GM20431 (cell line): ENCODE measurements around the gene AGAP1.

Experiments used
- in situ Hi-C: fragments of 300-500 bp; cut with MseI, MboI; formaldehyde crosslinking; loops from one replicate; pipeline ENCODE4 v1.15.0; 2020; ENCODE audit warnings: low sequenced_read_pairs; ENCODE audit not compliant: unreplicated experiment

Gene AGAP1

GRCh38 chr2:235640926-235641723, 147.3 kb downstream of the AGAP1 start:
- in situ Hi-C loops, result no loop called here

GRCh38 chr2:235641956-235642355, 148.1 kb downstream of the AGAP1 start:
- in situ Hi-C loops, result no loop called here

- in situ Hi-C loops, result no loop called here
Measured at GRCh38 chr2:235642446-235643098, 148.7 kb downstream of the AGAP1 start.

- in situ Hi-C loops, result no loop called here
Measured at GRCh38 chr2:235643680-235644511, 150.1 kb downstream of the AGAP1 start.

GRCh38 chr2:235647264-235647663, 153.4 kb downstream of the AGAP1 start:
- in situ Hi-C loops, result no loop called here

GRCh38 chr2:235647877-235648276, 154.0 kb downstream of the AGAP1 start:
- in situ Hi-C loops, result no loop called here

- in situ Hi-C loops, result no loop called here
Measured at GRCh38 chr2:235649418-235649817, 155.6 kb downstream of the AGAP1 start.

- in situ Hi-C loops, result no loop called here
Measured at GRCh38 chr2:235651643-235652042, 157.8 kb downstream of the AGAP1 start.

GRCh38 chr2:235654103-235654813, 160.4 kb downstream of the AGAP1 start:
- in situ Hi-C loops, result no loop called here

GRCh38 chr2:235658351-235659174, 164.7 kb downstream of the AGAP1 start:
- in situ Hi-C loops, result no loop called here

- in situ Hi-C loops, result no loop called here
Measured at GRCh38 chr2:235659767-235660322, 166.0 kb downstream of the AGAP1 start.

- in situ Hi-C loops, result no loop called here
Measured at GRCh38 chr2:235660484-235661082, 166.7 kb downstream of the AGAP1 start.

- in situ Hi-C loops, result no loop called here
Measured at GRCh38 chr2:235661167-235661937, 167.5 kb downstream of the AGAP1 start.

- in situ Hi-C loops, result no loop called here
Measured at GRCh38 chr2:235661952-235662351, 168.1 kb downstream of the AGAP1 start.

- in situ Hi-C loops, result no loop called here
Measured at GRCh38 chr2:235663875-235664274, 170.0 kb downstream of the AGAP1 start.

GRCh38 chr2:235665661-235666212, 171.9 kb downstream of the AGAP1 start:
- in situ Hi-C loops, result no loop called here

GRCh38 chr2:235666213-235666781, 172.5 kb downstream of the AGAP1 start:
- in situ Hi-C loops, result no loop called here
